Neuron (in vitro differentiated cells): ENCODE measurements around the gene ADAMTSL5.
A peak's percentile ranks its signal among the peaks of the same experiment; 100 is the strongest.

Source experiments
- H2AFZ ChIP-seq: one replicate; pipeline ENCODE4 v1.6.1; 2013; ENCODE audit warnings: low read depth, mild to moderate bottlenecking, inconsistent platforms, low read length, moderate library complexity
- H3K27me3 ChIP-seq: one replicate; pipeline ENCODE4 v1.6.1; 2013; ENCODE audit warnings: low read length; ENCODE audit not compliant: insufficient read depth
- H3K36me3 ChIP-seq: one replicate; pipeline ENCODE4 v1.6.1; 2013; ENCODE audit warnings: low read length; ENCODE audit not compliant: insufficient read depth
- H3K4me1 ChIP-seq: one replicate; pipeline ENCODE4 v1.6.1; 2013; ENCODE audit warnings: low read length; ENCODE audit not compliant: insufficient read depth
- H3K4me3 ChIP-seq: 2 replicates; pipeline ENCODE4 v1.5.1; 2013; ENCODE audit warnings: mild to moderate bottlenecking, low read length, moderate library complexity
- H3K9me3 ChIP-seq: one replicate; pipeline ENCODE4 v1.6.1; 2013; ENCODE audit warnings: low read length

The ADAMTSL5 gene

DNA sequence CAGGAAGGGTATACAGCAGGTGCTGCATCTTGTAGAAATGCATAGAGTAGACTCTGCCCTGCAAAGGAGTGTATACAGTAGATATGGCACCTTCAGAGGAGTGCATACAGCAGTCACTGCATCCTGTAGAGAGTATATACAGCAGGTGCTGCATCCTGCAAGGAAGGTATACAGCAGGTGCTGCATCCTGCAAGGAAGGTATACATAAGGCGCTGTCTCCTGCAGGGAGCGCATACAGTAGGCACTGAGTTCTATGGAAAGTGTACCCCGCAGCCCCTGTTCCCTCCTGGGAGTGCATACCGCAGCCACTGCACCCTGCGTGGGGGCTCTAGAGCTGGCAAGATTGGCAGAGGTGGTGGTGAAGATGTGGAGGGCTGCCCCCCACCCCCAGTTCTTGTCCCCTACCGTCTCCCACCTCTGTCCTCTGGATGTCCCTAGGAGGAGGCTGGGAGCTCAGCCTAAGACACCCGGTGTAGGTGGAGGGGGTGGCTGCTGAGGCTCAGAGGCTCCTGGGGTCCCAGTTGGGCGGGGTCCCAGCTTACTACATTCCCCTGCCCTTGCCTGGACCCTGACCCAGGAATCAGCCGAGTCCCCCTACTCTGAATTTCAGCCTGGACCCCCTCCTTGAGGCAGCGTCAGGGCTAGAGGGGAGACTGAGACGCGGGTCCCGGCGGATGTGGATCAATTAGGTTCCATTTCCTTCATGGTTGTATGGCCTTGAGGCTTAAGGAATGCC is 2.3 kb upstream of the ADAMTSL5 start:
- no peaks in the 10 kb centered on the region for H3K4me1 ChIP-seq
- peaks cover 32% of the 10 kb centered on the region for H3K27me3 ChIP-seq
- H3K36me3 ChIP-seq = no peaks in the 10 kb centered on the region
- no peak overlapping the region for H3K4me3 ChIP-seq
- H3K9me3 ChIP-seq = peaks cover 4% of the 10 kb centered on the region
- H2AFZ ChIP-seq = no peak overlapping the region

DNA sequence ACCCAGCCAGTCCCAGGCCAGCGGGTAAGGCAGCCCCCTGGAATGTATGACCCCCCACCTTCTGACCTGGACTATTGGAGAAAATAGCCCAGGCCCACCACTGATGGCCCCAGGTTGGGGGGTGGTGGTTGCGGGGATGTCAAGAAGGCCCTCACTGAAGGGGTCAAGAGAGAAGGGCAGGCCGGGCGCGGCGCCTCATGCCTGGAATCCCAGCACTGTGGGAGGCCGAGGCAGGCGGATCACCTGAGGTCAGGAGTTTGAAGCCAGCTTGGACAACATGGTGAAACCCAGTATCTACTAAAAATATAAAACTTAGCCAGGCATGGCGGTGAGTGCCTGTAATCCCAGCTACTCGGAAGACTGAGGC is 1.5 kb upstream of the ADAMTSL5 start:
- Histone ChIP-seq H3K4me3 (no peak overlapping the region), H3K36me3 (no peaks in the 10 kb centered on the region), H3K4me1 (no peaks in the 10 kb centered on the region), H3K9me3 (peaks cover 4% of the 10 kb centered on the region), H2AFZ (no peak overlapping the region), H3K27me3 (peaks cover 34% of the 10 kb centered on the region)

DNA sequence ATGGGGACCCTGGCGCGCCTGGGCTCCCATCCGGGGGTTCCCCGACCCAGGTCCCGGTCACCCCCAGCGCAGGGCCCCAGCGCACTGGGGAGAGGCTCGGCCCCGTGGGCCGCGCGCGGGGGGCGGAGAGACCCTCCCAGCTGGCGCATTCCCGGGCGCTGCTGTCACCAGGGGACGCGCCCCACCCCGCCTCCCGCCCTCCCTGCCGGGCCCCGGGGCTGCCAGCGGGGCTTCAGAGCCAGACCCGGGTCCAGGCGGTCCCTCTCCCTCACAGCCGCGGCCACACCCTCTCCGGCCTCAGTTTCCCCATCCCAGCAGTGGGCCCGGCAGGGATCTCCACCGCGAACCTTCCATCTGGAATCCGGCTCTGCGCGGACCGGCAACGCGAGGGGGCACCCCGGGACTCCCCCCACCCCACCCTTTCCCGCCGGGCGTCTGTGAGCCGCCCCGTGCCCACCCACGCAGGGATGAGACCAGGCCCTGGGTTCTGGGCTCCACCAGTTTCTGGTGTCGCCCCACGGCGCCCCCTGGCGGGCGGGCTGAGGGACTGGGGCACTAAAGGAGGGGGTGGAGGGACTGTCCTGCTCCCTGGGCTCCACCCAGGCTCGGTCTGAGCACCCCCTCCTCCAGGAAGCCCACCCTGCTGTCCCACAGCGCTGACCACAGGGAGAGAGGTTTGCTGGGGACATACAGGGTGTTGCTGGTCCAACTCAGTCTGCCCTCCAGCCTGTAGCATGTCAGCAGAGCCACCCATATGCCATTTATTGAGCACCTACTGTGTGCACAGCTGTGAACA is 878 bp upstream of the ADAMTSL5 start:
- no peaks in the 10 kb centered on the region for H3K4me1 ChIP-seq
- H3K27me3 ChIP-seq = peaks cover 34% of the 10 kb centered on the region
- H3K4me3 ChIP-seq = no peak overlapping the region
- peaks cover 4% of the 10 kb centered on the region for H3K9me3 ChIP-seq
- H2AFZ ChIP-seq = no peak overlapping the region
- H3K36me3 ChIP-seq = no peaks in the 10 kb centered on the region

DNA sequence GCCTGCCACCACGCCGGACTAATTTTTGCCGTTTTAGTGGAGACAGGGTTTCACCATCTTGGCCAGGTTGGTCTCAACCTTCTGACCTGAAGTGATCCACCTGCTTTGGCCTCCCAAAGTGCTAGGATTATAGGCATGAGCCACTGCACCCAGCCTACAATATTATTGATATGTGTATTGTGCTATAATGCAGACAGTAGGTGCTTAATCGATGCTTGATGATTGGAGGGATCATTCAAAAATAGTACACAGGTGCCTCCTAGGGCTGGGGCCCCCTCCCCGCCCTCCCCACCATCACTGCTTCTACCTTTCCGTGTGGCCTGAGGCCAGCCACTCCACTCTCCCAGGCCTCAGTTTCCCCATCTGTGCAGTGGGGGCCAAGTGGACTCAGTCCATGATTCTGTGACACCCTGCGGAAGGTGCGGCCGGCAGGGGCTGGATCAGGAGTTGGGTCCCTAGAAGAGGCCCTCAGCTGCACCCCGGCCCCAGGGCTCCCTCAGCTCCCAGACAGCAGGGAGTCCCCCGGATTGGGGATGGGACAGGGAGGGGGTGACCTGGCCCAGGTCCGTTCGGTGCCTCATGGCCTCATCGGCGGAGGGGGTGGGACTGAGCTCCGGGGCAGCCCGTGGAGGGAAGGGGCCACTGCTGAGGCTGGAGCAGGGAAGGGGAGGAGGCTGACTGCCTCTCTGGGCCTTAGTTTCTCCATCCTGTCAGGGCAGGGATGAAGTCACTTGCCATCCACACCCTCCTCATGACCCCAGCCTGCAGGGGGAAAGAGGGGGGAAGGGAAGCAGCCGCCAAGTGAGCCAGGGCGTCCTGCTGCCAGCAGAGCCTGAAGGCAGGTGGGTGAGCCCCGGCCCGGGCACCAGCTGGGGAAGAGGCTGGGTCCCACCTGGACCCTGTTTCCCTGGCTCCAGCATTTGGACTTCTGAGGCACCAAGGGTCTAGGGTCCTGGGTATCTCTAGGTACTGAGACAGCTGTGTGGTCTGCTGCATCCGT is 1.2 kb downstream of the ADAMTSL5 start:
- Histone ChIP-seq H3K4me1 (no peaks in the 10 kb centered on the region), H2AFZ (no peak overlapping the region), H3K36me3 (no peaks in the 10 kb centered on the region), H3K27me3 (peaks cover 30% of the 10 kb centered on the region), H3K9me3 (peaks cover 4% of the 10 kb centered on the region), H3K4me3 (no peak overlapping the region)

DNA sequence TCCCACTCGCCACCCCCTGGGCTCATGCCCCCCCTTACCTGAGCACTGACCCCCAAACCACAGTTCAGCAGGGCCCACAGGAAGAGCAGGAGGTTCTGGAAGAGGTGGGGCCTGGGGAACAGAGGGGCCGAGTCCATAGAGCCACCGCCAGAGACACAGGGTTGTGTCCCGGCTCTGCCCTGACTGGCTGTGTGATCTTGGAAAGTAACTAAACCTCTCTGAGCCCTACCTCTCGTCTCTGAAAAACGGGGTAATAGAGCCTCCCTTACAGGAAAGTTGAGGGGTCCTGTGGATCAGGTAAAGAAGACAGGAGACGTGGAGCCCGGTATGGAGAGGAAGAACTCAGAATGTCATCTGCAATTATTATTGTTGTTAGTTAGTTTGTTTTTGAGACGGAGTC is 2.0 kb downstream of the ADAMTSL5 start:
- Histone ChIP-seq H3K27me3 (peaks cover 30% of the 10 kb centered on the region), H3K4me1 (no peaks in the 10 kb centered on the region), H2AFZ (no peak overlapping the region), H3K4me3 (no peak overlapping the region), H3K9me3 (peaks cover 3% of the 10 kb centered on the region), H3K36me3 (no peaks in the 10 kb centered on the region)

DNA sequence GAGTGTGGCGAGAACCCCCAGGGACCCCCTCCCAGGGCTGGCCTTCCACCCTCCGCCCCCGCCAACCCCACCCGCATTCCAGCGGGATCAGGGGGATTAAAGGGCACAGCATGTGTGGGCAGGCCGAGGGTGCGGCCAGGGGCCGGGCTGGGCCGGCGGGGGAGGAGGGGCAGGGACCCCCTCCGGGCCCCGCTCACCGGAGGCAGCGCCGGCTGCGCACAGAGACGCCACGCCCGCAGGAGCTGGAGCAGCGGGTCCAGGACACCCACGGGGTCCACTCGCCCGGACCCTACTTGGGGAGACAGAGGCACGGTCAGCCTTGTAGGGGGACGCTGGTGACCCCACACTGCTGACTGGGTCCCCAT is 2.4 kb downstream of the ADAMTSL5 start:
- no peaks in the 10 kb centered on the region for H3K36me3 ChIP-seq
- peaks cover 30% of the 10 kb centered on the region for H3K27me3 ChIP-seq
- no peak overlapping the region for H3K4me3 ChIP-seq

DNA sequence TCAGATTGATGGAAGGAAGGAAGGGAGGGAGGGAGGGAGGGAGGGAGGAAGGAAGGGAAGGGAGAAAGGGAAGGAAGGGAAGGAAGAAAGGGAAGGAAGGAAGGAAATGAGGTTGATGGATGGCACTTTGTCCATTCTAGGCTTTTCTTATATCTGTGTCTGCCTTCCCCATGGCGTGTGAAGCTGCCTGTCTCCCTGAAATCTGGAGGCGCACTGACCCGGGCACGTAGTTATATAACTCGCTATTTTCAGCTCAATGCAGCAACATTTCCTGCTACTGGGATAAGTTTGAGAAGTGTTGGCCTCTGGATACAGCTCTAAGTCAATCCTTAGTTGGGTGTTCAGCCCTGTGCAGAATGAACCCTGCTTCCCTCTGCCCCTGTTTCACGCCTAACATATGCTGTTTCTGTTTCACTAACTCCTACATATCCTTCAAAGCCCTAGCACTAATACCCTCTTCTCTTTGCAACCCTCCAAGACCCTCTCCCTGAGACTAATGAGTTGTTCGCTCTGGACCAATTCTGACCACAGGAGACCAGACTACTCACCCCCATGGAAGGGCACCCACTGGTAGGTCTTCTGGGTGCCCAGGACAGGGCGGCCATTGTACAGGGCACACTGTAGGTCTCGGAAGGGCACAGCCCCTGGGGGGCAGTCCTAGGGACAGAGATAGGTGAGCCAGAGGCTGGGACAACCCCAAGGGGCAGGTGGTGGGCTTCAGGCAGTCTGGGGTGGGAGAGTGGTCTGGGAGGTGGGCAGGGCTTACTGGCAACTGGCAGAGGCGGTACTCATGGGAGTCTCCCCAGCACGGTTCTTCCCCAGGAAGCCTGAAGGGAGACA is 3.0 kb downstream of the ADAMTSL5 start:
- peaks cover 28% of the 10 kb centered on the region for H3K27me3 ChIP-seq
- H3K4me1 ChIP-seq = no peaks in the 10 kb centered on the region
- H3K36me3 ChIP-seq = no peaks in the 10 kb centered on the region
- no peak overlapping the region for H3K4me3 ChIP-seq
- no peak overlapping the region for H2AFZ ChIP-seq
- H3K9me3 ChIP-seq = peaks cover 3% of the 10 kb centered on the region

More for the DNA sequence above, 2.4 kb downstream of the ADAMTSL5 start:
- Histone ChIP-seq H3K4me1 (no peaks in the 10 kb centered on the region), H2AFZ (no peak overlapping the region), H3K9me3 (peaks cover 3% of the 10 kb centered on the region)

DNA sequence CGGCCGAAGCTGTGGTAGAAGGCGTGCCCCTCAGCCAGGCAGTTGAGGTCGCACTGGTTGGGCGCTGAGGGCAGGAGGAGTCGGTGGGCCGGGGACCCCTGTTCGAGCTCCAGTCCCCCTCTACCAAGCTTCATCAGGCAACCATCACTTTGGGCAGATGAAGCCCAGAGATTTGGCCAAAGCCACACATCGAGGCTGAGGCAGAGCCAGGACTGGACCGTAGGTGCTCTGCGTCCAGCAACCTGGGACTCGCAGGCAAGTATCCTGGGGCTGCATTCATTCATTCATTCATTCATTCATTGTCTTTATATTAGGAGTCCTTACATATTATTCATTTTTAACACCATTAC is 4.3 kb downstream of the ADAMTSL5 start:
- Histone ChIP-seq H3K4me3 (peak overlapping the region; percentile 38), H3K27me3 (peaks cover 22% of the 10 kb centered on the region)

DNA sequence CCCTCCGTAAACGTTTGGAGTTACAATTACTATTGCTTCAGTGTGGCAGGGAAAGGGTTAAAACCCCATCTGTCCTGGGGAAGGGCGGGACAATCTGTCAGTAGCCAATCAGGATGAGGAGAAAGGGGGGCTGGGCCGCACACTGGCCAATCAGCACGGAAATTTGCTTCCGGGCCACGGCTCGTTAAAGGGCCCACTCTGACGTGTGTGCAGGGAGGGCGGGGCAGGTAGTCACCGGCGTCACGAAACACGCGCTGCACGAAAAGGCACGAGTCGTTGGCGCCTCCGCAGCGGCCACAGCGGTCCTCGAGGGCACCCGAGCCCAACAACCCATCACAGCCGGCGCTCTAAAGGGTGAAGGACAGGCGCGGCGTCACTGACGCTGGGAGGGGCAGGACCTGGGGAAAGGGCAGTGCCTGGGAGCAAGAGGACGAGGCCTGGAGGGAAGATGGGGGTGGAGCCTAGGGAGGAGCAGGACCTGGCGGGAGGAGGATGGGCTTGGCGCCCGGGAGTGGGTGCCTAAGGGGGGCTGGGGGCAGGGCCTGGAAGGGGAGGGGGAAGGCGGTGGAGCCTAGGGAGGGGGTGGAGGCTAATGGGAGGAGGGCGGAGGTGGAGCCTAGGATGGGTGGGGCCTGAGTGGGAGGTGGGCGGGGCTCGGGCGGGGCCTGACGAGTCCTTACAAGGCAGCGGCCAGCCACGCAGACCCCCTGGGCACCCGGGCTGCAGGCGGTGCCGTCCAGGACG is 4.9 kb downstream of the ADAMTSL5 start:
- Histone ChIP-seq H3K36me3 (no peaks in the 10 kb centered on the region), H3K4me3 (peak overlapping the region; percentile 58), H2AFZ (peak overlapping the region; percentile 75), H3K27me3 (peaks cover 21% of the 10 kb centered on the region), H3K4me1 (no peaks in the 10 kb centered on the region), H3K9me3 (peaks cover 3% of the 10 kb centered on the region)

More for the DNA sequence above, 4.3 kb downstream of the ADAMTSL5 start:
- H3K9me3 ChIP-seq = peaks cover 3% of the 10 kb centered on the region
- H3K4me1 ChIP-seq = no peaks in the 10 kb centered on the region
- no peaks in the 10 kb centered on the region for H3K36me3 ChIP-seq
- H2AFZ ChIP-seq = no peak overlapping the region

DNA sequence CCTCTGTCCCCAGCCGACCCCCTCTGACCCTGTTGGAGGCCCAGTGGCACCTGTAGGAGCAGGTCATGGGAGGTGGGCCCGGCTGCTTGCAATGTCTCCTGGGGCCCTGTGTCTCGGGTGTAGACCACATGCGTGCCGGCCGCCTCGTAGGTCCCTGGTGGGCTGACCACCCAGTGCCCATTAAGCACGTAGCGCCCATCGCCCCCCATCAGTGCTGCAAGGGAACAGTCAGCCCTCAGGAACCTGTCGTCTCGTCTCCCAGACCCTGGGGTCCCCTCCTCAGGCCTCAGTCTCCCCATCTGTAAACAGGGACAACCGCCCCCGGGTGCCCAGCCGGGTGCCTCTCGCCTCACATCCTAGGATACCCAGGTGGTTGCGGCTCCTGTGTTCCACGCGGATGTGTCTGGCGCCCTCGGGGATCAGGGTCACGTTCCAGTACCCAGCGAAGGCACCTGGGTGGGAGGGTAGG is 5.6 kb downstream of the ADAMTSL5 start:
- H3K27me3 ChIP-seq = peaks cover 16% of the 10 kb centered on the region
- no peak overlapping the region for H2AFZ ChIP-seq
- peaks cover 3% of the 10 kb centered on the region for H3K9me3 ChIP-seq
- H3K36me3 ChIP-seq = no peaks in the 10 kb centered on the region
- no peak overlapping the region for H3K4me3 ChIP-seq
- no peaks in the 10 kb centered on the region for H3K4me1 ChIP-seq

DNA sequence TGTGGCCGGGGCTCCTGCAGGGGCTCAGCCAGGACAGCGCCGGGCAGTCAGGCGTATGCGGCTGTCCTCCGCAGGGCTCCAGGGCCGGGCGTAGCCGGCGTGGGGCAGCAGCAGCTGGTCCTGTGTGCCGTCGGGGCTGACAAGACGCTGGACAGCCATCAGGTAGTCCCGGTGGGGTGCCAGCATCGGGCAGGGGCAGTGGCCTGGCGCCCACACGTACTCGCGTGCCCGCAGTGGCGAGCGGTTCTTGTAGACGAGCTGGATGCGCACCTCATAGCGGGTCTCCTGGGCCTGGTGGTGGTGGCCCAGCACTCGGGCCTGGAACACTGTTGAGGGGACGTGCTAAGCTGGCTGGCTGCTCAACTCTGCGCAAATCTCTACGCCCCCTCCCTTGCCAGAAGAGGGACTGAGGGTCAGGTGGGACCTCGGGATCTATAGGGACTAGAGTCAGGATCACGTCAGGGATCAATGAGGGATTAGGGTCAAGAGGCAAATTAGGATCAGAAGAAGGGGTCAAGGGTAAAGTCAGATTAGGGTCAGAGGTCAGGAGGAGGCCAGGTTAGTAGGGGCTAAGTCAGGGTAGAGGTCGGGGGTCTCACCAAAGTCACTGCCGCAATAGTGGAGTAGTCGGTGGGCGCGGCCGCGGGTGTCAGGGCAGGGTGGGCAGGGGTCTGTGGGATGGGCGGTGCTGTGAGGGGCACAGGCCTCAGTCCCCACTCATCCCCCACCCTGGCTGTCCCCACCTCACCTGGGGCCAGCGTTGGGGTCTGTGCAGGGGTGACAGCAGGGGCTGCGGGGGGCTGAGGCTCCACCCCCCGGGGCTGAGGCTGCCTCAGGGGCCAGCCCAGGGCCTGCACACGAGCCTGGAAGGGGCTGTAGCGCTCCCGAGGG is 6.6 kb downstream of the ADAMTSL5 start:
- Histone ChIP-seq H3K36me3 (no peaks in the 10 kb centered on the region), H3K27me3 (peaks cover 13% of the 10 kb centered on the region)

More for the DNA sequence above, 6.6 kb downstream of the ADAMTSL5 start:
- Histone ChIP-seq H3K9me3 (peaks cover 3% of the 10 kb centered on the region), H3K4me1 (no peaks in the 10 kb centered on the region), H2AFZ (no peak overlapping the region), H3K4me3 (no peak overlapping the region)
